ENCODE measurements around the gene DSTN.
"Not testable (repeated sequence)": the region's sequence is repeated elsewhere in the genome, so short reads cannot be mapped to it uniquely, and the experiment has no call there.

Gene DSTN

DNA sequence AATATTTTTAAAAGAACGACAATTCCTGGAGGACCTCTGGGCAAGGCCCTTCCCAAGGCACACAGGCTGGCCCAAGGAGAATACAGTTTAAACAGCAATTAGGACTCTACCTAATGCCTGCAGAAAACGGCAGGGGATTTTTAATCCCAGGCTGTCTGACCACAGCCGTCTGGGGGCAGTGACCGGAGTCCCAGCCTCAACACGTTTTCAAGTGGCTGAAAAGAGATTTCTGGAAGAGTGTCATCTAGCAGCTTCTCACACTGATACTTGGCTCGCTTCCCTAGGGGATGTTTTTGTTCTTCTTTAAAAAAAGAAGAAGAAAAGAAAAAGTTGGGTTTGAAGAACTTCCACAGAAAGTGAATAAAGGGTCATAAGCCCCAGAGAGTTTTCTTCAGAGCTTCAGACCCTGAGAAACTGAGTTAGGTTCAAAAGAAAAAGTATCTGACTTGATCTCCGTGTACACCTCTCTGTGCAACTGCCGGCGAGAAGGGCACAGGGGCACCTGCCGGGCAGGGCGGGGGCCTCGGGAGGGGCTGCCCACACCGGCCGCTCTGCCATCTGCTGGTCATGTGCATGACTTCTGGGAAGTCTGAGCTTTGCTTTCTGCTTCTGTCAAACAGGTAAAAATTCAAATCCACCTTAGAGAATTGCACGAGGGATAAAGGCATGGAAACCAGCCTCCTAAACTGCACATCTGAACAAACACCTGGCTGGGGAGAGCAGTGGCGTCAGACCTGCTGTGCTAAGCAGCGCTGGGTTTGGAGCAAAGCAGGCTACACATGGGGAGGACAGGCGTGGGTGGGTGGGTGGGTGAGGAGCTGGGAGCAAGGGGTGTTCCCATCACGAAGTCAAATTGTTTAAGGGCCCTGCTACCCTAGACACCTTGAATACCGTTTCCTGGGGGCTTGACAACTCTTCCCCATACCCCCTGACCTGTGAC lies 79.2 kb downstream of the DSTN start:
- no peak for DNase-seq (ENCODE audit: low read depth in 2 of 3, low spot score in 2 of 3)

DNA sequence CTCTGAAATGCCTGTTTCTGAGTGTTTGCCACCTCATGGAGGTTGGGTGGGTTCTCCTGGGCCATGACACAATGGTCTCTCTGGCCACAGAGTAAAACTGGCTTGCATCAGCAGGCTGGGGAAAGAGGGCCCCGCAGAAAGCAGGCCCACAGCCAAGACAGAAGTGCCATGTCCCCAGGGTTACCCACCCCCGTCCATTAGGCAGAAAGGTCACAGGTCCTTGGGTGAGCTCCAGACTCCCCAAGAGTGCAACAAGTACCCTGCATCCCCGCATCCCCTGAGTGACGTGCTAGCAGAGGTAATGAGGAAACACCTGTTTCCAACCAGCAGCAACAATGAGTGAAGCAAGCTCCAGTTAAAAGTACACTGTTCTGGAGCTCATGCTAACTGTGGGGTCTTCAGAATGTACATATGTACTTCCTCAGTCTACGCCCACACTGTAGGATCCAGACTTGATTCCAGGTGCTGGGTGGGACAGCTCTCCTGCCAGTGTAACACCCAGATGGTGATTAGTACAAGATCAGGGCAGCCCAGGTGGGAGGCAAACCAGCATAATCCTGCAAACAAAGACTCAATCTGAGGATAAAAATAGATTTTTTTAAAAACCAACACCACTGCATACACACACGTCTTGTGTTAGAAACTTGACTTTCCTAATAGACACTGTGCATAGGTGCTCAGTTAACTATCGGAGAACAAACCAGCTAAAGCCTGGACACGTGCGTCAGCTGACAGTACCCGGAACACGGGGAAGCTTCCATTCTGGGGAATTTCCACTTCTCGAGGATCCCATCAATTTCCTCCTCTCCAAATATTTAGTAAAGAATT lies 80.6 kb downstream of the DSTN start:
- DNase-seq (ENCODE audit: low read depth in 2 of 3, low spot score in 2 of 3) = no peak

DNA sequence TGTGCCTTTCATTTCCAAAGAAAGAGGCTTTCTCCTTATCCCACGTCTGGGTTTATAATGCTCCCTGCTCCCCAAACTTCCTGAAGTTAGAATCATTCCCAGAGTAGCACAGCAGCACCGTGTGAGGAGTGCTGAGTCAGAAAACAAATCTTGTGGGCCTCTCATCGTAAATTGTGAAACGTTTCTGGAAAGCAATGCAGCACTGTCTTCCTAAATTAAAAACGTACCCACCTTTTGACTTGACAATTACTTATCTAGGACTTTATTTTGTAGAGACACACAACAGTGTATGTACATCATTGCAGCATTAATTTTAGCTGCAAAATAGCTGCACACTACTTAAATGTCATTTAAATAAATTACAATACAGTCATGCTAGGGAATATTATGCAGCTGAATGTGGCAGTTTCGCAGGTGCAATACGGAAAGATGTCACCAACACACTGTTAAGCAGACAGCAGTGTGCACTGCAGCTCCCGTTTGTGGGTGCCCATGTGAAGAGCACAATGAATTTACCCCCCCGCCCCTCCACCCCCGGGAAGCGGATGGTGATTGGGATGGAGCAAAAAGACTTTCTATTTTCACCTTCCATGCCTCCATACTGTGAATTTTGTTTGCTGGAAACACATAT lies 81.4 kb downstream of the DSTN start:
- no peak for DNase-seq (ENCODE audit: low read depth in 2 of 3, low spot score in 2 of 3)

DNA sequence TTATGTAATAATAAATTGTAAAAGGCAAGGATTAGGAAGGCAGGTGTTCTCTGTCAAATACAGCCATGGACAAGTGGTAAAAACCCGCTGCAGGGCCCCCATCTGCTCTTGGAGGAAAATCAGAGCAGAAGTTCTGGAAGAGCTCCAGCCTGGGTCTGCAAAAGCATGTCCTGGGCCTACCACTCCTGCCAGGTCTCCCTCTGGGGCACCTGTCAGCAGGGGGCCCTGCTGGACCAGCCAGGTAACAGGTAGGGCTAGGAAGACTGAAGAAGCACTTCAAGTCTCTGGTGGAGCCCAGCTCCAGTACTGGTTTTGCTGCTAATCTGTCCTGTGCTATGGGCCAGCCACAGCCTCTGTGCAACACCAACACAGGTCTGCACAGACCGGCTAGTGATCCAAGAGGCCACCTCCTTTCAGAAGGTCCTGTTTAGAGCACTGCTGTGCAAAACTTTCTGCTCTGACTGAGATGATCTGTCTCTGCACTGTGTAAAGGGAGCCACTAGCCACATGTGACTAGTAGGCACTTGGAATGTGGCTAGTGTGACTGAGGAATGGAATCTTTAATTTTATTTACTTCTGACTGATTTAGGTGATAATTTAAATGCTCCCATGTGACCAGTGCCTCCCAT lies 82.0 kb downstream of the DSTN start:
- no peak for DNase-seq (ENCODE audit: low read depth in 2 of 3, low spot score in 2 of 3)

DNA sequence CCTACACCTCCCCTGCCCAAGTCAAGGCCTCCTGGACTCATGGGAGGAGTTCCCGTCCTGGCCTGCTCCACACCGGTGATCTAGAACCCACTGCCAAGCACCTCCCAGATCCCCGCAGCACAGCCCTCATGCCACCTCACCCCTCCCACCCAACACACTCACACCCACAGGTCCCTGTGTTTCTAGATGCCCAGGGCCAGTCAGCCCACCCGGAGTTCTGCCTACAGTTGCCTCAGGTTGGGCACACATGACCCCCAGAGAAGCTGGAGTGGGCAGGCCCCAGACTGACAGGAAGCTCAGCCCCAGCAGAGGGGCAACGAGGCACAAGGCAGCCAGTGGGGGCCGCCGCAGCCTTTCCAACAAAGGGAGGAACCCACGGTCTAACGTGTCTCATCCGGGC lies 82.5 kb downstream of the DSTN start:
- no peak for DNase-seq (ENCODE audit: low read depth in 2 of 3, low spot score in 2 of 3)

DNA sequence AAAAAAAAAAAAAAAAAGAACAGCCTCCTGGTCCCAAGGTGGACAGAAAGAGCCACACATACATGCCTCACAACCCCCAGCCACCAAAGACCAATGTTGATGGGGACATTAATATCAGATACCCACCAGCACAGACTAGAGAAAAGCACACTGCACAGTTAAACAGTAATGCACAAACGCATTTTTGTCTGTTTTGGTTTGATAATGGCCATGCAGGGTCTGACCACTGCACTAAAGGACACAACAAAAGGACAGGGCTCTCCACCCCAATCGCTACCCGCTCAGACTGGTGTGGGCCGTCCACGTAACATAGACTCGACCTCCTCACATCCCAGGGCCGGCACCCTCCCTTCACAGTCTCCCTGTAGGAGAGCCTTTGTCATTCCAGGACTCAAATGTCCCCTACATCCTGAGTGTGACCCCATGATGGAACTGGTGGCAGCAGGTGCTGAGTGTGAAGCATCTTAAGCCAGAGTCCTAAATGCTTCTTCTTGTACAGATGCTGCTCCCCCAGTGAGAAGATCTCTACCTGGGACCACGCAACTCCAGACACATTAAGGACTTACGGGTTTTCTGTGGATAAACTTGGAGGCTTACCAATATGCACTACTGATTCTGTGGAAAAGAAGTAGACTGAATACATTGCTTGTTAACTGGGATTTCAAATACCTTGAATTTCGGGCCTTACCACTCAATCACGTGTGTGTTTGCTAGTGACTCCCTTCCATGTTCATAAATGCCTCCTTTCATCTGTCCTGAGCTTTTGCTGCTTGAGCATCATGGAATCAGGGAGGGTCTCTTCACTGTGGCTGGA lies 84.2 kb downstream of the DSTN start:
- no peak for DNase-seq (ENCODE audit: low read depth in 2 of 3, low spot score in 2 of 3)

DNA sequence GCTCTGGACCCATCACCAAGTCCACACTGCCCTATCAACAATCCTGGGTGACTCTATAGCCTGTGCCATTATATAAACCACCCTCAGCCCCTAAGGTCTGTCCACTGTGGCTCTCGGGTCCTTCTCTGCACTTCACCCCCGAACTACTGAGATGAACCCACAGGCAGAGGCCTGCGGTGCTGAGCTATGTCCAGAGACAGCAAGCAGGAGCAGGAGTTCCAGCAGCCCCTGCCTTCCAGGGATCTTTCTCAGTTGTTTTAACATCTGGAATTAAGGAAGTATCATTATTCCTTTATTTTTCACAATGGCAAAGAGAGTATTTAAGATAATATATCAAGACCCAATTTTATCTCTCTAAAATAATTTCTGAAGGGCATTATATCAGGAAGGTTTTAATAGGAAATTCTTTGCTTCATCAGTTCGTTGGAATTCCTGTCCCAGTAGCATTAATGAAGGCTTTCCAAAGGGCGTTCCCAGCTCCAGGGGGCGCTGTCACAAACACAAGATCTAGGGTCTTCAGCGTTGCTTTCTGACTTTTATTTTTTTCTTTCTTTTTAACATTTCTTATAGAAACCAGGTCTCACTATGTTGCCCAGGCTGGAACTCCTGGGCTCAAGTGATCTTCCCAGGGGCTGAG lies 84.9 kb downstream of the DSTN start:
- no peak for DNase-seq (ENCODE audit: low read depth in 2 of 3, low spot score in 2 of 3)

DNA sequence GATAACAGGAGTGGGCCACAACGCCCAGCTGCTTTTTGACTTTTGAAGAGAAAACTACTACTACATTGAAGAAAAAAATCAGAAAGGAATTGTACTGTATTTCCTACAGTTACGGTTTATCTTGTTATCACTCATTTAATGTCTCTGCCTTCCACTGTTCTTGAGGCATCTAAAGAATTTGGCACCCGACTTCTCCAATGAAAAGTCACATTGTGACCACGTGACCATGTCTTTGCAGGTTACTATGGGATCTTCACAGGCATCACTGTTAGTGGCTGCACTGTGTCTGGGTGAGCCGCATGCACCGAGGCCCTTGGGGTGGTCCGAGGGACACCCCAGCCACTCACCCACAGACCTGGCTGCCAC lies 85.4 kb downstream of the DSTN start:
- DNase-seq (ENCODE audit: low read depth in 2 of 3, low spot score in 2 of 3) = no peak

DNA sequence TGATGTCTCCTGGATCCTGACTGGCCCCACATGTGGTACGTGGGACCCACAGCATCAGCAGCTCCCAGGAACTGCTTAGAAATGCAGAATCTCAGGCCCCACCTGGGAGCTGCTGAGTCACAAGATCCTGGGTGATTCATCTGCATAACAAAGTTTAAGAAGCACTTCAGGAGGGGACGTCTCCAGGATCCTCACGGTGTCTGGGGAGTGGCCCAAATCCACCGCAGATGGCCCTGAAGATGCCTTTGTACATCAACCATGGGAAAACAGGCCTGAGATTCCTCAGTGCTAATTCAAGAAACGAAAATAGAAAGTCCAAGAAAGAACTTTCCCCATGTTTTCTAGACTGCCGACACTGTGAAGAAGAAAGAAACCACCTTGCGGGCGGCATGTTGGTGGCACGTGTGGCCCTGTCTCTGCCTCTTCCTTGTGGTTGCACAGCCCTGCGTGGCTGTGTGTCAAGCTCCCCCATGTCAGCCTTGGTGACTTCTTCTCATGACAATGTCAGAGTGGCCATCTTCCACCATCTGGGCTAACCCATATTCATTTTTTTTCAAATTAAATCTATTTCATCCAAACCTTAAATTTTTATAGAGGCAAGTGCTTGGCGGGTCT lies 86.1 kb downstream of the DSTN start:
- DNase-seq (ENCODE audit: low read depth in 2 of 3, low spot score in 2 of 3) = no peak

DNA sequence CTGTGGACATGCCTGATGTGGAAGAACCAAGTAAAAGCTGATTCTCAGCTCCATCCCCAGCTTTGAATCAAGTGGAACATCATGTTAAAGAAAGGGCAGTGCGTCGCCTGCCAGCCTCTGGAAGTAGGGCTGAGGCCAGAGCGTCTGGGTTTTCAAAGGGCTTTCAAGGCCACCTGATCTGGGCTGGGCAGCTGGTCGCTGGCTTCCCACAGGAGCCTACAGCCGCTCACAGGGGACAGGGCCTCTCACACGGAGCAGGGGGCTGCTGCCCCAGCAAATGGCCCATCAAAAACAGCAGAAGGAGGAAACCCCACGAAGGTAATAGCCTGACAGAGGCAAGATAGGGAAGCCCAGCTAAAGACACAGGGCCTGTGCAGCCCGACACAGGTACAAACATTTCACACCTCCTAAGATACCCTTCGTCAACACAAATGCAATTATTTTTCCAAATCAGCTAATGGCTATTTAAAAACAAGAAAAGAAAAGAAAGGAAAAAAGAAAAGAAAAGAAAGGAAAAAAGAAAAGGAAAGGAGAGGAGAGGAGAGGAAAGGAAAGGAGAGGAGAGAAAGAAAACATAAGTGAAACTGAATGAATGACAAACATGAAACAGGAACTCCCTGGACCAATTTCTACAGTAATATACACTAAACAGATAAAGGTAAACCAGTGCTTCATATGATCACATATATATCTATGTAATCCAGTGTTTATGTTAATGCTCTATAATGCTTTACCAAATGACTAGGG lies 87.4 kb downstream of the DSTN start:
- DNase-seq (ENCODE audit: low read depth in 2 of 3, low spot score in 2 of 3) = no peak

DNA sequence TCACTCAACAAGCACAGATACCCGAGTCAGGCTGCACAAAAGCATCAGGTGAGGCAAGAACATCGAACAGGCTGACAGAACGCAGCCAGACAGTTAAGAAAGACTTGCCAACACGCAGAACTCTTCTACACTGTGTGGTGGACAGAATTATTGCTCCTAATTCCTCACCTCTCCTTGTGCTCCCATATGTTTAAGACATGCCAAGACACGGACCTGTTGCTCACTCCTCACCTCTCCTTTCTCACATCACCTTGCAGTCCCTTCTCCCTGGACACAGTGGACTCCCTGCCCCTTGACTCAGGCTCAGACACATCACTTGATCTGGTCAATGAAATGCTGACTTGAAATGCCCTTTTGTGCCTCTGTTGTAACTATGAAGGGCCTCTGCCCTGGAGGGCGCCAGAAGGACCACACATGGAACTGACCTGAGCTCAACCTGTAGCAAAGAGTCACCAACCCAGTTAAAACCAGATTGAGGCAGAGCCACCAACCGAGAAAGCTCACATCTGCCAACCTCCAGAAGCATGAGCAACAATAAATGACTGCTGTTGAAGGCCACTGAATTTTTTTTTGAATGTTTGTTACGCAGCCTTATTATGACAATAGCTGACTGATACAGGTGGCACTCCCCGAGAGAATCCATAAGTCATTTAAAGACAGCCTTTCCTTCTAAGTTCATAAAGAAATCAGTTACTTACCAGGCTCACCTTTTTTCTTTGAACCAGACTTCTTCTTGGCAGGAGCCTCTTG lies 88.2 kb downstream of the DSTN start:
- DNase-seq (ENCODE audit: low read depth in 2 of 3, low spot score in 2 of 3) = no peak

DNA sequence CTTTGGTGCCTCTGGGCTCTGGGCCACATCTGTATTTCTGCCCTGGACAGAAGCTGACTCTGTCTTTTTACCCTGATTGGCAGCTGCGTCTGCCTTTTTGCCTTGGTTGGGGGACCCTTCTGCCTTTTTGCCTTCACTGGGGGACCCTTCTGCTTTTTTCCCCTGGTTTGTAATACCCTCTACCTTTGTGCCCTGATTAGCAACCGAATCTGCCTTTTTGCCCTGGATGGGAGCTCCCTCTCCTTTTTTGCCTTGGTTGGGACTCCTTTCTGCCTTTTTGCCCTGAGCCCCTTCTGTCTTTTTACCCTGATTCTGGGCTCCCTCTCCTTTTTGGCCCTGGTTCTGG lies 88.7 kb downstream of the DSTN start:
- no peak for DNase-seq (ENCODE audit: low read depth in 2 of 3, low spot score in 2 of 3)

DNA sequence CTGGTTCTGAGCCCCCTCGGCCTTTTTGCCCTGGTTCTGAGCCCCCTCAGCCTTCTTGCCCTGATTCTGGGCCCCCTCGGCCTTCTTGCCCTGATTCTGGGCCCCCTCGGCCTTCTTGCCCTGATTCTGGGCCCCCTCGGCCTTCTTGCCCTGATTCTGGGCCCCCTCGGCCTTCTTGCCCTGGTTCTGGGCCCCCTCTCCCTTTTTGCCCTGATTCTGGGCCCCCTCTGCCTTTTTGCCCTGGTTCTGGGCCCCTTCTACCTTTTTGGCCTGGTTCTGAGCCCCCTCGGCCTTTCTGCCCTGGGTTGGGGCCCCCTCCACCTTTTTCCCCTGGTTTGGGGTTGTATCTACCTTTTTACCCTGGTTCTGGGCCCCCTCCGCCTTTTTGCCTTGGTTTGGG lies 89.5 kb downstream of the DSTN start:
- not testable (repeated sequence) for DNase-seq (ENCODE audit: low read depth in 2 of 3, low spot score in 2 of 3)

Measured in activated CD8-positive, alpha-beta memory T cell treated with anti-CD3 and anti-CD28 coated beads for 48 hours (primary cell).